Trophoblast cell (in vitro differentiated cells and primary cell): ENCODE results near the gene SRGAP3.

Experiments used
- DNase-seq, 2 donors: peaks; one replicate each; pipeline ENCODE4 v3.0.0-alpha.2; 2016
- H2AFZ ChIP-seq: 2 replicates; pipeline ENCODE4 v1.6.1; 2013; ENCODE audit warnings: low read length, moderate library complexity, mild to moderate bottlenecking; ENCODE audit not compliant: insufficient read depth, poor library complexity
- H2AK5ac ChIP-seq: 2 replicates; pipeline ENCODE4 v1.6.1; 2013; ENCODE audit warnings: mild to moderate bottlenecking, low read length
- H2BK120ac ChIP-seq: 2 replicates; pipeline ENCODE4 v1.6.1; 2013; ENCODE audit warnings: low read length, mild to moderate bottlenecking, moderate library complexity; ENCODE audit not compliant: insufficient read depth, poor library complexity
- H2BK12ac ChIP-seq: 2 replicates; pipeline ENCODE4 v1.6.1; 2013; ENCODE audit warnings: mild to moderate bottlenecking, low read length, moderate library complexity
- H2BK5ac ChIP-seq: 2 replicates; pipeline ENCODE4 v1.6.1; 2013; ENCODE audit warnings: low read length, low read depth, moderate library complexity, mild to moderate bottlenecking; ENCODE audit not compliant: poor library complexity
- H3K14ac ChIP-seq: 2 replicates; pipeline ENCODE4 v1.6.1; 2013; ENCODE audit warnings: mild to moderate bottlenecking, low read length
- H3K18ac ChIP-seq: 2 replicates; pipeline ENCODE4 v1.6.1; 2013; ENCODE audit warnings: mild to moderate bottlenecking, low read length
- H3K23ac ChIP-seq: 2 replicates; pipeline ENCODE4 v1.6.1; 2013; ENCODE audit warnings: low read length
- H3K27ac ChIP-seq: 2 replicates; pipeline ENCODE4 v1.5.1; 2013; ENCODE audit warnings: low read depth, mild to moderate bottlenecking, inconsistent platforms, low read length, moderate library complexity
- H3K27me3 ChIP-seq: 2 replicates; pipeline ENCODE4 v1.6.1; 2013; ENCODE audit warnings: inconsistent platforms, mild to moderate bottlenecking, low read length, moderate library complexity; ENCODE audit not compliant: insufficient read depth
- H3K36me3 ChIP-seq, 2 experiments: 1 replicate in 1 of 2; 2 replicates in 1 of 2; pipeline ENCODE4 v1.6.1; 2013; ENCODE audit warnings: low read length in 2 of 2, mild to moderate bottlenecking in 2 of 2, moderate library complexity in 1 of 2; ENCODE audit not compliant: insufficient read depth in 2 of 2, control insufficient read depth in 1 of 2
- H3K4ac ChIP-seq: 2 replicates; pipeline ENCODE4 v1.6.1; 2013; ENCODE audit warnings: low read depth, mild to moderate bottlenecking, low read length, moderate library complexity
- H3K4me1 ChIP-seq, 2 experiments: 1 replicate in 1 of 2; 2 replicates in 1 of 2; pipeline ENCODE4 v1.6.1; 2013; ENCODE audit warnings: low read length in 2 of 2, mild to moderate bottlenecking in 2 of 2, moderate library complexity in 1 of 2; ENCODE audit not compliant: insufficient read depth in 2 of 2, control insufficient read depth in 1 of 2
- H3K4me2 ChIP-seq: 2 replicates; pipeline ENCODE4 v1.6.1; 2013; ENCODE audit warnings: inconsistent platforms, mild to moderate bottlenecking, low read length, moderate library complexity
- H3K4me3 ChIP-seq: 2 replicates; pipeline ENCODE4 v1.5.1; 2013; ENCODE audit warnings: mild to moderate bottlenecking, low read depth, low read length, inconsistent platforms
- H3K79me1 ChIP-seq: one replicate; pipeline ENCODE4 v1.6.1; 2013; ENCODE audit warnings: low read length
- H3K79me2 ChIP-seq: 2 replicates; pipeline ENCODE4 v1.6.1; 2013; ENCODE audit warnings: low read length, mild to moderate bottlenecking; ENCODE audit not compliant: control insufficient read depth, insufficient read depth, poor library complexity
- H3K9ac ChIP-seq: 2 replicates; pipeline ENCODE4 v1.6.1; 2013; ENCODE audit warnings: mild to moderate bottlenecking, low read length
- H3K9me3 ChIP-seq: 2 replicates; pipeline ENCODE4 v1.6.1; 2013; ENCODE audit warnings: low read depth, mild to moderate bottlenecking, control low read depth, inconsistent platforms, low read length; ENCODE audit not compliant: insufficient read depth
- H4K12ac ChIP-seq: 2 replicates; pipeline ENCODE4 v1.6.1; 2013; ENCODE audit warnings: low read depth, mild to moderate bottlenecking, low read length, moderate library complexity
- H4K8ac ChIP-seq: 2 replicates; pipeline ENCODE4 v1.6.1; 2013; ENCODE audit warnings: low read depth, mild to moderate bottlenecking, low read length, moderate library complexity
- H4K91ac ChIP-seq: one replicate; pipeline ENCODE4 v1.6.1; 2013; ENCODE audit warnings: low read depth, mild to moderate bottlenecking, low read length, moderate library complexity
- WGBS: extraction: QIAGEN DNeasy Blood & Tissue Kit; methylation state at CpG from one replicate; pipeline ENCODE4 v1.1.7; 2013; ENCODE audit warnings: missing lambda C conversion rate; ENCODE audit not compliant: insufficient read length, insufficient coverage; ENCODE audit errors: extremely low coverage; 5-methylcytosine and 5-hydroxymethylcytosine counted together

The SRGAP3 gene

DNA sequence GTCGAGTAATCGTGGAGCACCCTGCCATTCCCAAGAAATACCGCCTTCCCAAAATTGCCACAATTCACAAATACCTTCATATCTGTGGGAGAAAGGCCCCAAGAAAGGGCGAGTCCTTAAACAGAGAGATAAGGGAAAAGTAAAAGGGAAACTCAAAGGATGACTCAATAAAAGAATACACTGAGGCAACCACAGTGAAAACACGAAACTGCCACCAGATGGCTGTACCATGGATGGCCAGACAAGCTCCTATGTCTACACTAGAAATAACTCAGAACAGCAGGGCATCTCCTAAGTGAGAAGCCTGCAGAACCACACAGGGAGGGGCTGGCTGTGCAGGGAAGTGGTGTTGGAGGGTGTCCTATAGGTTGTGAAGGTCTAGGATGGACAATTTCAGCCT, 25.0 kb downstream of the SRGAP3 start:
- Histone ChIP-seq H3K4ac (no peak overlapping the region), H3K14ac (no peak overlapping the region), H4K12ac (no peak overlapping the region), H3K4me1 (peaks cover 3 to 11% of the 10 kb centered on the region in 2 experiments), H3K79me2 (no peaks in the 10 kb centered on the region), H2BK120ac (no peak overlapping the region), H3K23ac (no peak overlapping the region), H3K9ac (no peak overlapping the region), H3K18ac (no peak overlapping the region), H4K91ac (no peak overlapping the region), H2AFZ (no peak overlapping the region), H3K79me1 (no peaks in the 10 kb centered on the region), H3K4me3 (no peak overlapping the region), H3K27me3 (no peaks in the 10 kb centered on the region), H4K8ac (no peak overlapping the region), H3K9me3 (peaks cover 2% of the 10 kb centered on the region), H3K4me2 (no peak overlapping the region), H3K36me3 (no peaks in the 10 kb centered on the region), H3K27ac (no peak overlapping the region), H2AK5ac (no peak overlapping the region), H2BK5ac (no peak overlapping the region), H2BK12ac (no peak overlapping the region)
- DNase-seq: no peak
- no CpG with 5 or more reads among the region's 5 CpGs for WGBS

DNA sequence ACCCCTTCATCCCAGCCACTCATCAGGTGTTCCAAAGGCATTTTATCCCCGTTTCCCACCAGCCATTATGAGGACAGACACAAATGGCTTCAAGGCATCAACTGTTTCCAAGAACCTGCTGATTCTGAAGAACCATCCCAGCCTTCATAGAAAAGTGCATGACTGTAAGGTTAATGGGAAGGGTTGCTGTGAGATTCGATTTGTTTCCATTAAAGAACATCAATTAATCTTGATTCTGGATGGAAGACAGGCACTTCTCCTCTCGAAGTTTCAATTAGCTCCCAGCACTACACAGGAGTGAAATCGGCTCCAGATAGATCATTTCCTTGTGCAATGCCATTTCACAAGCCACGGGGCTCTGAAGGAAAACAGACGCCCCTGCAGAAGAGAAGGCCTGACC, 25.8 kb downstream of the SRGAP3 start:
- H3K4me3 ChIP-seq: no peak overlapping the region
- no peak overlapping the region for H2AK5ac ChIP-seq
- no peak overlapping the region for H3K4me2 ChIP-seq
- H3K9me3 ChIP-seq: peaks cover 2% of the 10 kb centered on the region
- no peak overlapping the region for H2AFZ ChIP-seq
- H3K9ac ChIP-seq: no peak overlapping the region
- H3K36me3 ChIP-seq: no peaks in the 10 kb centered on the region
- H3K79me2 ChIP-seq: no peaks in the 10 kb centered on the region
- H4K12ac ChIP-seq: no peak overlapping the region
- no peaks in the 10 kb centered on the region for H3K79me1 ChIP-seq
- H3K23ac ChIP-seq: no peak overlapping the region
- no peak overlapping the region for H2BK5ac ChIP-seq
- no peak overlapping the region for H3K4ac ChIP-seq
- no peak overlapping the region for H4K91ac ChIP-seq
- H3K27me3 ChIP-seq: no peaks in the 10 kb centered on the region
- DNase-seq: no peak
- H4K8ac ChIP-seq: no peak overlapping the region
- H3K4me1 ChIP-seq: peaks cover 3 to 7% of the 10 kb centered on the region in 2 experiments
- H2BK120ac ChIP-seq: no peak overlapping the region
- WGBS: no CpG with 5 or more reads among the region's 6 CpGs
- no peak overlapping the region for H3K14ac ChIP-seq
- H3K27ac ChIP-seq: no peak overlapping the region
- H3K18ac ChIP-seq: no peak overlapping the region
- H2BK12ac ChIP-seq: no peak overlapping the region

DNA sequence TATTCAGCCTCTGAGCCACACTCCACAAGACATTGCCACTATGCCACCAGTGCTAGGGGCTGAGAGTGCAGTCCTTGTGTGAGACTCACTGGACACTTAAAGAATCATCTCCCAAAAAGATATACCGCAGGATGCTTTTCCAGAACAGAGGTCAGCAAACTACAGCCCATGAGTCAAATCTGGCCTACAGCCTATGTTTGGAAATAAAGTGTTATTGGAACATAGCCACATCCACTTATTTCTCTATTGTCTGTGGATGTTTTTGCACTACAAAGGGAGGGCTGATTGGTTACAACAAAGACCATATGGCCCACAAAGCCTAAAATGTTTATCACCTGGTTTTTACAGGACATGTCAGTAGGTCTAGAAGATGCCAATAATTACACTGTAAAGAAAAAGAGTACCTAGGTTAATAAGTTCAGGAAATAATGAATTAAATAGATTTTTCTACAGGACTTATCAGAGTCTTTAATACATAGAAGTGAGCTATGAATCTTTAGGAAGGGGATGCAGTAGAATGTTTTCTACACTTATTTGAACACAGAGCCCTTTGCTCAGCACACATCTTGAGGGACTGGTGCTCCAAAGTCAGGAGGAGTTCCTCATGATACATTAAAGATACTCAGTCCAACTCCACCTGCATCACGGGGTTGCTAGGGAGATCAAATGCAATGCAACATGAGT, 26.3 kb downstream of the SRGAP3 start:
- H3K9me3 ChIP-seq: peaks cover 2% of the 10 kb centered on the region
- no peak overlapping the region for H2BK120ac ChIP-seq
- no peaks in the 10 kb centered on the region for H3K79me2 ChIP-seq
- no peak overlapping the region for H3K18ac ChIP-seq
- no peak overlapping the region for H3K9ac ChIP-seq
- H3K79me1 ChIP-seq: no peaks in the 10 kb centered on the region
- peaks cover 0 to 3% of the 10 kb centered on the region in 2 experiments for H3K4me1 ChIP-seq
- H4K8ac ChIP-seq: no peak overlapping the region
- H3K23ac ChIP-seq: no peak overlapping the region
- no peak for DNase-seq
- no peak overlapping the region for H3K27ac ChIP-seq
- no peak overlapping the region for H4K12ac ChIP-seq
- no CpG with 5 or more reads among the region's 2 CpGs for WGBS
- no peak overlapping the region for H3K14ac ChIP-seq
- H2AFZ ChIP-seq: no peak overlapping the region
- no peak overlapping the region for H2BK5ac ChIP-seq
- H3K4me2 ChIP-seq: no peak overlapping the region
- H3K27me3 ChIP-seq: no peaks in the 10 kb centered on the region
- H3K36me3 ChIP-seq: no peaks in the 10 kb centered on the region
- H2BK12ac ChIP-seq: no peak overlapping the region
- no peak overlapping the region for H3K4ac ChIP-seq
- H4K91ac ChIP-seq: no peak overlapping the region
- no peak overlapping the region for H3K4me3 ChIP-seq
- H2AK5ac ChIP-seq: no peak overlapping the region

DNA sequence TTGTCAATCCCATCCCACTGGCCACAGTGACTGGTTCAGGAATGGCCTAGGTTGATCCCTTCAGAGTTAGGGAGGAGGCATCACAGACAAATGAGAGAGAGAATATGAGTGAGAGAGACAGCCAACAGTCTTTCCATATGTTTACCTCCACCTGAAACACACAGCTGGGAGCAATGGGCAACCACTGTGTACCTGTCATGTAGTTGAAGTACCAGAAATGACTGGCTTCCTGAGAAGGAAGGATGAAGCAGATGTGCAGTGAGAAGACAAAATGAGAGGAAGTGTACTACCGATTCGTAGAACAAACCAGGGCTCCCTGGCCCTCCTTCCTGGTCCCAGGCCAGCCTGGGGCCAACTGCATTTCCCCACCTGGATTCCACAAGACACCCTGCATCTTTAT, 27.4 kb downstream of the SRGAP3 start:
- Histone ChIP-seq H3K4ac (no peak overlapping the region), H3K79me2 (no peaks in the 10 kb centered on the region), H3K9me3 (peaks cover 2% of the 10 kb centered on the region), H3K4me2 (no peak overlapping the region), H3K9ac (no peak overlapping the region), H3K14ac (no peak overlapping the region), H3K18ac (no peak overlapping the region), H4K8ac (no peak overlapping the region), H3K27me3 (no peaks in the 10 kb centered on the region), H3K4me1 (peaks cover 0 to 3% of the 10 kb centered on the region in 2 experiments), H3K27ac (no peak overlapping the region), H3K79me1 (no peaks in the 10 kb centered on the region), H3K4me3 (no peak overlapping the region), H2BK120ac (no peak overlapping the region), H2BK12ac (no peak overlapping the region), H4K91ac (no peak overlapping the region), H4K12ac (no peak overlapping the region), H3K23ac (no peak overlapping the region), H3K36me3 (no peaks in the 10 kb centered on the region), H2BK5ac (no peak overlapping the region), H2AK5ac (no peak overlapping the region), H2AFZ (no peak overlapping the region)
- no peak for DNase-seq
- no CpG with 5 or more reads among the region's 2 CpGs for WGBS
